Measurements from ENCODE around the gene PPDPF.
"Not testable (repeated sequence)": the region's sequence is repeated elsewhere in the genome, so short reads cannot be mapped to it uniquely, and the experiment has no call there.

Gene PPDPF

DNA sequence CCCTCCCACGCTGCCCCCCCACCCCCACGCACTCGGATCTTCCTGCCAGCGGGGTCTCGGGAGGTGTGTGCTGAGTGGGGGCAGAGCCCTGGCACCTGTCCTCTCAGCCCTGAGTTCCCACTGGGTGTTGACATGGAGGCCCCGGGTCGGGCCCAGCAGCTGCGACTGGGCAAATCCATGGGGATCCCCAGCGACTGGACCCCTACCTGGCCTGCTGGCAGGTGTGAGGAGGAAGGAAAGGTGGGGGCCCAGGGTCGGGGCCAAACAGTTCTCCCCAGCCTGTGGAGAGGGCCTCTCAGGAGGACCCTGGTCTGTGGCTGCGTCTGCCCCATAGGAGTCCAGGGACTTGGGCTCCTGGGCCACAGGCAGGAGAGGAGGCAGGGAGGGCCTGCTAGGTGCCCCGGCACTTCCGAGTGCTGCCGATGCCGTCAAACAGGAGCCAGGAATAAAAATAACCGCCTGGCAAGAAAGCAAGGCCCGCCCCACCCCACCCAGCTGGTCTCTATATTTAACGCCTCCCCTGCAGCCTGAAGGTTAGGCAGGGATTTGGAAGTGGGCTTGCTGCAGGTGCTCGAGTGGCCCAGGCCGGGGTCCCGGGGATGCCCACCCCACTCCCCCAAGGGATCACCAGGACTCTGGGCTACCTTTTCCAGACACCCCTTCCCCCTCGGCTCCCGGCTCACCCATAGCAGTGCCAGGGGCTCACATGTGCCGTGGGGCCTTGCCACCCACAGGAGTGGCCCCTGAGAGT is 20.2 kb upstream of the PPDPF start:
- no peak for DNase-seq (ENCODE audit: low read depth in 2 of 2)

DNA sequence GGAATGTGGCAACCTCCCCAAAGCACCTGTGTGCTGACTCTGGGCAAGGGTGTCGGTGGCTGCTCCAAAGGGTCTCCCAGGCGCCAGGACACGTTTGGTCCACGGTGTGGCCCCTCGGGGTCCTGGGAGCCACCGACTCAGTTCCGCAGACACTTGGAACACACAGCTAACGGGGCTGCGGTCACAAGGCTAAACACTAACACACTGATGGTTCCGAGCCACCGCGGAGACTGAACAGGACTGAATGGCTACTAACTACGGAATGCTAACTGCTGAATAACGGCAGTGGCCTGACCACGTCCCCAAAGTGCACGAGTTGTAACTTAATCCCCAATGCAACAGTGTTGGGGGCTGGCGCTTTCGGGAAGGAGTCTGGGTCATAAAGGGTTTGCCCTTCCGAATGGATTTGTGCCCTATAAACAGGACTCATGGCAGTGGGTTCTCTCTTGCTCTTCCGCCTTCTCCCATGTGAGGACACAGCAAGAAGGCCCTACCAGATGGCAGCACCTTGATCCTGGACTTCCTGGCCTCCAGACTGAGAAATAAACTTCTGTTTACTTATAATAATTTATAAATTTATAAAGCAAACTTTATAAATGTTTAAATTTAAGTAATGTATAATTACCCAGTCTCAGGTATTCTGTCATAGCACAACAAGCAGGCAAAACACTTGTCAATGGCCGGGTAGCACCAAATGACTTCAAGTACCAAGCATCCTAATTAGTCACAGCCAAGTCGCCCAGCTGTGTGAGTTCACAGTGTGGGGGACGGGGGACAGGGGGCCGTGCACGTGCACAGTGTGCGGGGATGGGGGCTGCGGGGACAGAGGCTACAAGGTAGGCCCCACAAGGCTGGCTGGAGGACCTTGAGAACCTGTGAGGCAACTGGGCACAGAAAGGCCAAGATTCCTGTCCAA is 19.4 kb upstream of the PPDPF start:
- no peak for DNase-seq (ENCODE audit: low read depth in 2 of 2)

GRCh38 chr20:63501818-63502670 is 18.5 kb upstream of the PPDPF start:
- no peak for DNase-seq (ENCODE audit: low read depth in 2 of 2)

DNA sequence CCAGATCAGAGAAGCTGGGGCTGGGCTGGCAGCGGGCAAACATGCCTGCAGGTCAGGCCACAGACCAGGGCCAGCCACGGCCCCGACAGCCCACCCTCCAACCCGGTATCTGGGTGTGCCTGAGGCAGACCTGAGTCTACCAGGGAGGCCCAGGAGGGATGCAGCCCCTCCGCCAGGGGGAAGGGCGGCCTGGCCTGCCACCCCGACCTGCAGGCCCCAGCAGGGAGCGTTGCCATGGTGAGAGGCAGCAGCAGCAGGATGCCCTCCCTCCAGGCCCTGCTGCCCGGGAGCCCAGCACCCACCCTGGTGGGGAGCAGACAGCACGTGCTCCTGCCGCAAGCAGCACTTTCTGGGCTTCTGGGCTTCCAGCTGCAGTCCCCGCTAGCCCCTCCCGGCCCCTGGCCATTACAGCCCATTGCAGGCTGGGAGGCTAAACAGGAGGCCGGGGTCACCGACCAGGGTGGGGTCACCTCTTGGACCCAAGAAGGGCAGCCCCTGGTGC is 17.8 kb upstream of the PPDPF start:
- no peak for DNase-seq (ENCODE audit: low read depth in 2 of 2)

- DNase-seq (ENCODE audit: low read depth in 2 of 2) = no peak
These were observed 17.0 kb upstream of the PPDPF start for GRCh38 chr20:63503524-63503923.

GRCh38 chr20:63504642-63505041 is 15.9 kb upstream of the PPDPF start:
- DNase-seq (ENCODE audit: low read depth in 2 of 2) = no peak

DNA sequence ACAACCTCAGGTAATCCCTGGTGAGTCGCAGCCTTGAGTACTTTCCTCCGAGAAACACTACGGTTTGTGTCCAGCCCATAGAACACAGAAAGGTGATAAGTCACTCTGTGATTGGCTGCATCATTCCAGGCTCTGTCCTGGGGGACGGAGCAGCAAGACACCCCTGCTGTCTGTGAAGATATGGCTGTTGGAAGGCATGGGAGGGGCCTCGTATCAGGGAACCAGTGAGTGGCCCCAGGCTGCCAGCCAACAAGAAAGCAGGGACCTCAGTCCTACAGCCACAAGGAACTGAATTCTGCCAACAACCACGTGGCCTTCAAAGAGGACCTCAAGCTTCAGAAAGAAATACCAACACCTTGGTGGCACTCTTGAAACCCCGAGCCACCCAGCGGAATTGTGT is 15.3 kb upstream of the PPDPF start:
- no peak for DNase-seq (ENCODE audit: low read depth in 2 of 2)

GRCh38 chr20:63505723-63506122 is 14.8 kb upstream of the PPDPF start:
- DNase-seq (ENCODE audit: low read depth in 2 of 2) = no peak

GRCh38 chr20:63507083-63507743 is 13.4 kb upstream of the PPDPF start:
- no peak for DNase-seq (ENCODE audit: low read depth in 2 of 2)

DNA sequence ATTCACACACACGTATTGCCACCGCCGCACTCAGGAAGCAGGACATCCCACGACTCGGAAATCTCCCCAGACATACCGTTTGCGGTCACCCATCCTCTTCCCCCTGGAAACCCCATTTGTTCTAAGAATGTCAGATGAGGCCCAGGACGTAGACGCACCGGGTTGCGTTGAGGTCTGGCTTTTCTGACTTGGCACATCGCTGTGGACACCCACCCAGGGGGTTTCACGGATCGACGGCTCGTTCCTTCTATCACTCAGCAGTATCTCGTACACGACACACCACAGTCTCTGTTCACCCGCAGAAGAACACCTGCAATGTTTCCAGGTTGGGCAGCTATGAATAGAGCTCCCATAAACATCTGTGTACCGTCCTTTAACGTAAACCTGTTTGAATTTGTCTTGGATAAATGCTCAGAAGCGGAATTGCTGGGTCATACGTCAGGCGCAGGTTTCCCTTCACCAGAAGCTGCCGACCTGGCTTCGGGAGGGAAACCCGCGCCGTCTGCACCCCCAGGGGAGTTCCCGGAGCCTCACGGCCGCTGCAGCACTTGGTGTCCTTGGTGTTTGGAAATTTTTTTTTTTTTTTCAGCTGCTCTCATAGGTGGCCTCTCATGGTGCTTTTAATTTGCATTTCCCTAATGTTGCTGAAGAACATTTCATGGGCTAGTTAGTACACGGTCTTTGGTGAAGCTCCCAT is 12.3 kb upstream of the PPDPF start:
- no peak for DNase-seq (ENCODE audit: low read depth in 2 of 2)

- no peak for DNase-seq (ENCODE audit: low read depth in 2 of 2)
These were observed 11.4 kb upstream of the PPDPF start for GRCh38 chr20:63509088-63509564.

DNA sequence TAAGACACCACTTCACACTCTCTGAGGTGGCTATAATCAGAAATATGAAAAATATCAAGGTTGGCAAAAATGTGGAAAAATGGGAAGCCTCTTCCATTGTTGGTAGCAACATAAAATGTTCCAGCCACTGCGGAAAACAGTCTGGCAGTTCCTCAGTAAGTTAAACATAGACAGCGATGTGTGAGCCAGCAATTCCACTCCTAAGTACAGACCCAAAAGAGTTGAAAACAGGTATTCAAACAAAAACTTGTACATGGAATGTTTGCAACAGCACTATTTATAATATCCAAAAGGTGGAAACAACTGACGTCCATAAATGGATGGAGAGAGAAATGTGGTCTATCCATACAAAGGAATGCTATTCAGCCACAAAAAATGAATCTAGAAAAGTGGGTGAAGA is 7.4 kb upstream of the PPDPF start:
- DNase-seq (ENCODE audit: low read depth in 2 of 2) = no peak

DNA sequence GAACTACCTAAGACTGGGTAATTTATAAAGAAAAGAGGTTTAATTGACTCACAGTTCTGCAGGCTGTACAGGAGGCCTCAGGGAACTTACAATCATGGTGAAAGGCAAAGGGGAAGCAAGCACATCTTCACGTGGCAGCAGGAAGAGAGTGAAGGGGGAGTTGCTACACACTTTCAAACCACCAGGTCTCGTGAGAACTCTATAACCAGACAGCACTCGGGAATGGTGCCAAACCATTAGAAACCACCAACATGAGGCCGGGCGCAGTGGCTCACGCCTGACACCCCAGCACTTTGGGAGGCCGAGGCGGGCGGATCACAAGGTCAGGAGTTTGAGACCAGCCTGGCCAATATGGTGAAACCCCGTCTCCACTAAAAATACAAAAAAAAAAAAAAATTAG is 6.0 kb upstream of the PPDPF start:
- not testable (repeated sequence) for DNase-seq (ENCODE audit: low read depth in 2 of 2)

- no peak for DNase-seq (ENCODE audit: low read depth in 2 of 2)
These were observed 2.9 kb upstream of the PPDPF start for GRCh38 chr20:63517376-63518309.

GRCh38 chr20:63518351-63518861 is 2.2 kb upstream of the PPDPF start:
- no peak for DNase-seq (ENCODE audit: low read depth in 2 of 2)

GRCh38 chr20:63518946-63519667 is 1.5 kb upstream of the PPDPF start:
- DNase-seq (ENCODE audit: low read depth in 2 of 2) = no peak

DNA sequence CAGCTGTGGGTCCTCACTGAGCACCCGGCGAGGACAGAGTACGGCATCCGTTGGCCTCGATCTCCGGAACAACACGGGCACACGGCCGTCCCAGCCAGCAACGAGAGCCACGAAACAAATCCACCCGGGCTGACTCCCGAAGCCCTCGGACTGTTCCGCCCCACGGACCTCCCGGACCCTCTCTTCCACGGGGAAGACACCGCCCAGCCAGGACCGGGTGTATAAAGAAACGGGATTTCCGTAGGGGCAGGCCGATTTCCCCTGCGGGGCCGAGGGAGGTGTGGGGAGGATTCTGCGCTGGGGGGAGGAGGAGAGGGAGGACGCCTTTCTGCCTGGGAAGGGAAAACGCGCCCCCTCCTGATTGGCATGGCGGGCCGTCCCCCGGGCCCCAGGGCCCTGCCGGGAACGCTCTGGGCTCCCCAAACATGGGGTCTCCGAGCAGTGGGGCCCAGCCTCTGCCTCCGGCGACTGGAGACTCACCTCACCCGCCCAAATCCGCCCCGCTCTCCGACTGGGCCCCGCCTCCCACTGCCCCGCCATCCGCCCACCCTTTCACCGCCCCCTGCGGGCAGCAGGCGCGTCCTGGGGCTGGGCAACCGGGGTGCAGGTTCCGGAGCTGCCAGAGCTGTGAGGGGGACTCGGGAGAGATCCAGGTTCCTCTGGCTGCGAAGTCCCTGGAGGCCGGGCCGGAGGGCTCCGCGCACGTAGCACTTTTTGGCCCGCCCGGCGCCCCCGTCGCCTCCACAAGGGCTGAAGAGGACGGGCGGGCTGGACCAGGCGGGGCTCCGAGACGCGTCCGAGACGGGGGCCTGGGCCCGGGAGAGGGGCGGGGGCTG is 679 bp upstream of the PPDPF start:
- DNase-seq (ENCODE audit: low read depth in 2 of 2) = peak; percentile 39 to 45
